Esophagus squamous epithelium (tissue), 5 donors: ENCODE results near the gene ENPP3. TPM values are rescaled to one million over a fixed set of nuclear protein-coding genes. Genes with fewer than 3 reads are reported as not detected.

ENCODE experiments used
- DNase-seq: peaks from one replicate; lab custom pipeline; 2025; lab: John Stamatoyannopoulos, UW
- H3K27ac ChIP-seq, 4 donors: fragments of 200-600 bp; sonication (generic); one replicate each; pipeline ENCODE4 v1.5.1; 2016 to 2019; ENCODE audit warnings: mild to moderate bottlenecking in 1 of 4
- H3K27me3 ChIP-seq, 4 donors: fragments of 200-600 bp; sonication (generic); 1 replicate in 3 of 4; 2 replicates in 1 of 4; pipeline versions ENCODE4 v1.5.1 to v1.6.0; 2017 to 2021; ENCODE audit warnings: antibody characterized with exemption in 1 of 4
- H3K36me3 ChIP-seq, 3 donors: fragments of 200-600 bp; sonication (generic); one replicate each; pipeline ENCODE4 v1.5.1; 2016 to 2019
- H3K4me1 ChIP-seq, 3 donors: fragments of 200-600 bp; sonication (generic); one replicate each; pipeline ENCODE4 v1.5.1; 2017 to 2019
- H3K4me3 ChIP-seq, 4 donors: fragments of 200-600 bp; sonication (generic); 1 replicate in 3 of 4; 2 replicates in 1 of 4; pipeline ENCODE4 v1.5.1; 2016 to 2019; ENCODE audit warnings: mild to moderate bottlenecking in 2 of 4, moderate library complexity in 1 of 4
- H3K9me3 ChIP-seq, 3 donors: fragments of 200-600 bp; sonication (generic); one replicate each; pipeline ENCODE4 v1.5.1; 2016 to 2019
- POLR2A ChIP-seq, 4 donors: fragments of 450-650 bp; IDR thresholded peaks; one replicate each; pipeline ENCODE4 v1.6.1; 2017; ENCODE audit warnings: antibody characterized with exemption in 4 of 4, mild to moderate bottlenecking in 4 of 4, moderate library complexity in 3 of 4
- WGBS, 2 donors: methylation state at CpG; one replicate each; pipeline ENCODE4 v1.1.5; 2018; 5-methylcytosine and 5-hydroxymethylcytosine counted together
- intact Hi-C: fragments of 100-400 bp; cut with DNase I; formaldehyde crosslinking; loops from one replicate; pipeline ENCODE4 v1.15.0; 2022
- total RNA-seq, 4 donors: library from RNA; depleted of rRNA; stranded (reverse); fragments of >200 nt; gene quantifications; one replicate each; pipeline ENCODE4 v1.1.0, GENCODE V29; 2016
- TF ChIP-seq, protein P1 (sequence below), 6 experiments: fragments of 450-650 bp in 4 of 6; fragments of 200-600 bp in 2 of 6; sonication (generic) in 2 of 6; IDR thresholded peaks; one replicate each; pipeline ENCODE4 v1.5.1; 2016 to 2019; ENCODE audit warnings: antibody characterized with exemption in 6 of 6, mild to moderate bottlenecking in 4 of 6, moderate library complexity in 4 of 6
- donor health status: DM: yes; HTN: yes; CAD: no.

Gene ENPP3
- total RNA-seq, 4 donors from 2014 or later = 0.06 to 2.3 (median 0.17) TPM

DNA sequence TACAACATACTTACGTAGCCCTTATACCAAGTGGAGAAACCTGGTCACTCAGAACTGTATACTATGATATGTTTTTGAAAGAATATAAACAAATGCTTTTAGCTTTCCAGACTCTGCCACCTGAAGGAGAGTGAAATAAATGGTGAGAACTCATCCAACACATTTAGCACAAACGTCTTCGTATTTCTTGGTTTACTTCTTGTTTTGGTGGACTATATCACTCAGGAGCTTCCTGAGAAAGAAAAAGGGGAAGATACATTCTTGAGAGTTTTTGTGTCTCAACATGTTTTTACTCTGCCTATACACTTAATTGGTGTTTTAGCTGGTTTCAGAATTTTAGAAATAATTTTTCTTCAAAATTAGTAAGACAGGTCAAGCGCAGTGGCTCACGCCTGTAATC lies 93.2 kb downstream of the ENPP3 start:
- no peak for DNase-seq
- Histone ChIP-seq H3K9me3 (no peaks in the 10 kb centered on the region), H3K4me3 (no peak overlapping the region), H3K36me3 (no peaks in the 10 kb centered on the region), H3K4me1 (no peaks in the 10 kb centered on the region), H3K27ac (no peak overlapping the region), H3K27me3 (no peaks in the 10 kb centered on the region)
- WGBS, 2 donors = 87 to 89% methylated on average over 5 of the region's 5 CpGs
- TF ChIP-seq POLR2A (IDR thresholded peaks at IDR 0.05) = no peak
- TF ChIP-seq, protein P1, sequence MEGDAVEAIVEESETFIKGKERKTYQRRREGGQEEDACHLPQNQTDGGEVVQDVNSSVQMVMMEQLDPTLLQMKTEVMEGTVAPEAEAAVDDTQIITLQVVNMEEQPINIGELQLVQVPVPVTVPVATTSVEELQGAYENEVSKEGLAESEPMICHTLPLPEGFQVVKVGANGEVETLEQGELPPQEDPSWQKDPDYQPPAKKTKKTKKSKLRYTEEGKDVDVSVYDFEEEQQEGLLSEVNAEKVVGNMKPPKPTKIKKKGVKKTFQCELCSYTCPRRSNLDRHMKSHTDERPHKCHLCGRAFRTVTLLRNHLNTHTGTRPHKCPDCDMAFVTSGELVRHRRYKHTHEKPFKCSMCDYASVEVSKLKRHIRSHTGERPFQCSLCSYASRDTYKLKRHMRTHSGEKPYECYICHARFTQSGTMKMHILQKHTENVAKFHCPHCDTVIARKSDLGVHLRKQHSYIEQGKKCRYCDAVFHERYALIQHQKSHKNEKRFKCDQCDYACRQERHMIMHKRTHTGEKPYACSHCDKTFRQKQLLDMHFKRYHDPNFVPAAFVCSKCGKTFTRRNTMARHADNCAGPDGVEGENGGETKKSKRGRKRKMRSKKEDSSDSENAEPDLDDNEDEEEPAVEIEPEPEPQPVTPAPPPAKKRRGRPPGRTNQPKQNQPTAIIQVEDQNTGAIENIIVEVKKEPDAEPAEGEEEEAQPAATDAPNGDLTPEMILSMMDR (IDR thresholded peaks at IDR 0.05) = no peak
- intact Hi-C loops = no loop called here

DNA sequence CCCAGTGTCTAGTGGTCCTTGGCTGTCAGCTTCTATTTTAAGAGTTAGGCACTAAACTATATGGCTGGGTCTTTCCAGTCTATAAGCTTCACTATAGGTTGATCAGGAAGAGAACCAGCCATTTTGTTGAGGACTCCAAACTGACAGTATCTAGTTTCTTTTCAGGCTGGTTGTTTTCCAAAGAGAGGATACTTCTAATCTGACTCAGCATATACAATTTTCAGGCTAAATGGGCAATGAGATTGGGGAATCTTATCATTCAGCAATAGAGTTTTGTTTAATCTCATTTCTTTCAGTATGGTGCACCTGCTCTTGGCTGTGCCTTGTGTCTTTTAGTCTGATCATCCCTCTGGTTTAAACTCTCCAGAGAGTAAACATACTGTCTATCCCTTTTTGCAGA lies 94.1 kb downstream of the ENPP3 start:
- no peaks in the 10 kb centered on the region for H3K4me1 ChIP-seq
- H3K4me3 ChIP-seq = no peak overlapping the region
- H3K27ac ChIP-seq = no peak overlapping the region
- no peak for TF ChIP-seq POLR2A (IDR thresholded peaks at IDR 0.05)
- TF ChIP-seq, protein P1 (IDR thresholded peaks at IDR 0.05) = no peak
- no peaks in the 10 kb centered on the region for H3K9me3 ChIP-seq
- no peaks in the 10 kb centered on the region for H3K36me3 ChIP-seq
- DNase-seq = no peak
- intact Hi-C loops = no loop called here
- no peaks in the 10 kb centered on the region for H3K27me3 ChIP-seq

DNA sequence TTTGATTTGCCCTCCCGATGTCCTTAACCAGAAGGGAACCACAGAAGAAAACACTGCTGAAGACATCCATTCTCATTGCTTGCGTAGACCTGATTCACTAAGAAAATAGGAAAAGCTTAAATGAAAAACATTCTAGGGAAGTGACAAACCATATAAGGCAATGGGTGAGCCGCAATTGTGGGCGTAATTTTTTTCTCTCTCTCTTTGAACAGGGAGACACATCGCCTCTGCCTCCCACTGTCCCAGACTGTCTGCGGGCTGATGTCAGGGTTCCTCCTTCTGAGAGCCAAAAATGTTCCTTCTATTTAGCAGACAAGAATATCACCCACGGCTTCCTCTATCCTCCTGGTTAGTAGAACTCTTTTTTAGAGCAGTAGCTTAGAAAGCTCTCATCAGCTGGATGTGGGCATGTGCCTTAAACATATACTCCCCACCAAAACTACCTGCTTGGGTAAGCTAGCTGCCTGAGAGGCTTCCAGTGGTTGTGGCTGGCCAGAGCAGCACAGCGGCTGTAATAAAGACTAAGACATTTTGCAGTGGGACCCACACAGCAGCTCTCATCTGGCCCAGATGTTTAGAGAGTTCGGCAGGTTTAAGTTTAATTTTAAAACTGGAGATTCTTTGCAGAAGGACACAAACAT lies 96.4 kb downstream of the ENPP3 start:
- 60 to 68% methylated on average over 9 of the region's 9 CpGs for WGBS, 2 donors
- TF ChIP-seq, protein P1 (IDR thresholded peaks at IDR 0.05) = no peak
- no peak for TF ChIP-seq POLR2A (IDR thresholded peaks at IDR 0.05)
- H3K27ac ChIP-seq = no peak overlapping the region
- no peak for DNase-seq
- no peaks in the 10 kb centered on the region for H3K36me3 ChIP-seq
- H3K4me1 ChIP-seq = no peaks in the 10 kb centered on the region
- H3K4me3 ChIP-seq = no peak overlapping the region
- intact Hi-C loops = no loop called here
- no peaks in the 10 kb centered on the region for H3K27me3 ChIP-seq
- H3K9me3 ChIP-seq = no peaks in the 10 kb centered on the region

DNA sequence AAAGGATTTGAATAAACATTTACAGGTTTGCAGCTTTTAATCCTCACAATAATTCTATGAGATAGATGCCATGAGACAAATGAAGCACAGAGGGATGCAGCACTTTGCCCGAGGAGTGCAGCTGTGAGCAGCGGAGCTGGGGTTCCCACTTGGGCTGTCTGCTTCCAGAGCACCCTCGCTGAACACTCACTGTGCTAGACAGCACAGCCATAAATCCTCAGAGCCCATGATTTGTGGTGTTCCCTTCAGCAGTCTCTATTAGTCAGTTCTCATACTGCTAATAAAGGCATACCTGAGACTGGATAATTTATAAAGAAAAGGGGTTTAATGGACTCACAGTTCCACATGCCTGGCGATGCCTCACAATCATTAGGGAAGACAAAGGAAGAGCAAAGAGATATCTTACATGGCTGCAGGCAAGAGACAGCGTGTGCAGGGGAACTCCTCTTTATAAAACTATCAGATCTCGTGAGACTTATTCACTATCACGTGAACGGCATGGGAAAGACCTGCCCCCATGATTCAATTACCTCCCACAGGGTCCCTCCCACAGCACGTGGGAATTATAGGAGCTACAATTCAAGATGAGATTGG lies 99.0 kb downstream of the ENPP3 start:
- H3K4me3 ChIP-seq = no peak overlapping the region
- H3K9me3 ChIP-seq = no peaks in the 10 kb centered on the region
- no peaks in the 10 kb centered on the region for H3K36me3 ChIP-seq
- intact Hi-C loops = no loop called here
- H3K27me3 ChIP-seq = no peaks in the 10 kb centered on the region
- 82 to 83% methylated on average over 9 of the region's 9 CpGs for WGBS, 2 donors
- no peak overlapping the region for H3K27ac ChIP-seq
- no peaks in the 10 kb centered on the region for H3K4me1 ChIP-seq
- TF ChIP-seq, protein P1 (IDR thresholded peaks at IDR 0.05) = no peak
- no peak for TF ChIP-seq POLR2A (IDR thresholded peaks at IDR 0.05)
- no peak for DNase-seq

DNA sequence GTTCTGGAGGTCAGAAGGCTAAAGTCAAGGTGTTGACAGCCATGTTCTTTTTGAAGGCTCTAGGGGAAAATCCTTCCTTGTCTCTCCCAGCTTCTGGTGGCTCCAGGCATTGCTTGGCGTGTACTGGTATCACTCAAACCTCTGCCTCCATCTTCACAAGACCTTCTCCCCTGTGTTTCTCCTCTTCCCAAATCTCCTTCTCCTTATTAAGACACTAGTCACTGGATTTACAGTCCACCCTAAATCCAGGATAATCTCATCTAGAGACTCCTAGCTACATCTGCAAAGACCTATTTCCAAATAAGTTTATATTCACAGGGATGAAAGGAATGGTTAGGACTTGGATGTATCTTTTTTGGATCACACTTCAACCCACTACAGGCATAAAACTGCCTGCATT lies 99.7 kb downstream of the ENPP3 start:
- intact Hi-C loops = no loop called here
- 88 to 93% methylated on average over 1 of the region's 1 CpG for WGBS, 2 donors

More for the DNA sequence above, 99.7 kb downstream of the ENPP3 start:
- no peak for DNase-seq
- H3K27me3 ChIP-seq = no peaks in the 10 kb centered on the region
- H3K4me1 ChIP-seq = no peaks in the 10 kb centered on the region
- H3K36me3 ChIP-seq = no peaks in the 10 kb centered on the region
- TF ChIP-seq POLR2A (IDR thresholded peaks at IDR 0.05) = no peak
- TF ChIP-seq, protein P1 (IDR thresholded peaks at IDR 0.05) = no peak
- H3K4me3 ChIP-seq = no peak overlapping the region
- no peak overlapping the region for H3K27ac ChIP-seq
- H3K9me3 ChIP-seq = no peaks in the 10 kb centered on the region
